H9 (cell line): ENCODE measurements around the gene CAMTA1. TPM values are rescaled to one million over a fixed set of nuclear protein-coding genes. Genes with fewer than 3 reads are reported as not detected.

Experiments used
- DNase-seq: peaks from one replicate; pipeline ENCODE4 v3.0.0-alpha.2; 2017
- H2AFZ ChIP-seq: one replicate; pipeline ENCODE4 v1.6.1; 2013; ENCODE audit warnings: mild to moderate bottlenecking, low read length, control low read depth, moderate library complexity
- H2AK5ac ChIP-seq: 2 replicates; pipeline ENCODE4 v1.6.1; 2013; ENCODE audit warnings: low read length, control low read depth, mixed read lengths; ENCODE audit not compliant: insufficient read length
- H2BK120ac ChIP-seq: one replicate; pipeline ENCODE4 v1.6.1; 2013; ENCODE audit warnings: low read depth, mild to moderate bottlenecking, low read length, control low read depth, inconsistent platforms; ENCODE audit not compliant: poor library complexity, severe bottlenecking
- H2BK12ac ChIP-seq: 2 replicates; pipeline ENCODE4 v1.6.1; 2013; ENCODE audit warnings: low read length, control low read depth, mixed read lengths, low read depth; ENCODE audit not compliant: insufficient read length
- H2BK15ac ChIP-seq: 2 replicates; pipeline ENCODE4 v1.6.1; 2013; ENCODE audit warnings: low read depth, low read length, control low read depth
- H2BK20ac ChIP-seq: one replicate; pipeline ENCODE4 v1.6.1; 2013; ENCODE audit warnings: low read depth, mild to moderate bottlenecking, low read length, control low read depth, inconsistent platforms; ENCODE audit not compliant: poor library complexity, severe bottlenecking
- H2BK5ac ChIP-seq: 2 replicates; pipeline ENCODE4 v1.6.1; 2013; ENCODE audit warnings: low read length, control low read depth, mixed read lengths; ENCODE audit not compliant: insufficient read length
- H3K14ac ChIP-seq: 2 replicates; pipeline ENCODE4 v1.6.1; 2013; ENCODE audit warnings: low read length, control low read depth; ENCODE audit not compliant: insufficient read depth
- H3K18ac ChIP-seq: 2 replicates; pipeline ENCODE4 v1.6.1; 2013; ENCODE audit warnings: low read depth, mild to moderate bottlenecking, mixed read lengths, low read length, control low read depth; ENCODE audit not compliant: insufficient read length
- H3K23ac ChIP-seq: 2 replicates; pipeline ENCODE4 v1.6.1; 2013; ENCODE audit warnings: low read length, control low read depth, mixed read lengths, low read depth; ENCODE audit not compliant: insufficient read length
- H3K23me2 ChIP-seq: 2 replicates; pipeline ENCODE4 v1.6.1; 2013; ENCODE audit warnings: low read depth, mild to moderate bottlenecking, mixed read lengths, low read length, control low read depth; ENCODE audit not compliant: insufficient read length, poor library complexity, severe bottlenecking
- H3K27ac ChIP-seq: 2 replicates; pipeline ENCODE4 v1.5.1; 2013; ENCODE audit warnings: low read length, control low read depth, mixed read lengths, low read depth; ENCODE audit not compliant: insufficient read length
- H3K27me3 ChIP-seq: 2 replicates; pipeline ENCODE4 v1.6.1; 2013; ENCODE audit warnings: low read length, control low read depth, inconsistent platforms; ENCODE audit not compliant: insufficient read depth
- H3K4ac ChIP-seq: 2 replicates; pipeline ENCODE4 v1.6.1; 2013; ENCODE audit warnings: low read depth, mild to moderate bottlenecking, control low read depth, inconsistent platforms, low read length, moderate library complexity
- H3K4me1 ChIP-seq: 2 replicates; pipeline ENCODE4 v1.6.1; 2013; ENCODE audit warnings: low read length, control low read depth, inconsistent platforms; ENCODE audit not compliant: insufficient read depth
- H3K4me2 ChIP-seq: 2 replicates; pipeline ENCODE4 v1.6.1; 2013; ENCODE audit warnings: low read length, control low read depth, mixed read lengths; ENCODE audit not compliant: insufficient read length, insufficient read depth
- H3K56ac ChIP-seq: 2 replicates; pipeline ENCODE4 v1.6.1; 2013; ENCODE audit warnings: low read depth, mild to moderate bottlenecking, mixed read lengths, low read length, control low read depth; ENCODE audit not compliant: insufficient read length
- H3K79me1 ChIP-seq: 2 replicates; pipeline ENCODE4 v1.6.1; 2013; ENCODE audit warnings: low read depth, mild to moderate bottlenecking, moderate library complexity, low read length, control low read depth, inconsistent platforms; ENCODE audit not compliant: insufficient read depth, poor library complexity, severe bottlenecking
- H3K79me2 ChIP-seq: 2 replicates; pipeline ENCODE4 v1.6.1; 2013; ENCODE audit warnings: low read length, control low read depth, inconsistent platforms; ENCODE audit not compliant: insufficient read depth
- H3K9ac ChIP-seq: 2 replicates; pipeline ENCODE4 v1.6.1; 2013; ENCODE audit warnings: low read length, control low read depth, mixed read lengths; ENCODE audit not compliant: insufficient read length; ENCODE audit errors: extremely low read depth
- H3K9me3 ChIP-seq: one replicate; pipeline ENCODE4 v1.6.1; 2013; ENCODE audit warnings: low read depth, low read length, inconsistent platforms; ENCODE audit not compliant: control insufficient read depth
- H3T11ph ChIP-seq: one replicate; pipeline ENCODE4 v1.6.1; 2013; ENCODE audit warnings: mild to moderate bottlenecking, low read length, control low read depth, inconsistent platforms
- H4K20me1 ChIP-seq: one replicate; pipeline ENCODE4 v1.6.1; 2013; ENCODE audit not compliant: control insufficient read depth, insufficient read length, insufficient read depth
- H4K5ac ChIP-seq: 2 replicates; pipeline ENCODE4 v1.6.1; 2013; ENCODE audit warnings: low read depth, mild to moderate bottlenecking, mixed read lengths, low read length, control low read depth; ENCODE audit not compliant: insufficient read length
- H4K8ac ChIP-seq: replicated peaks from 2 replicates; pipeline ENCODE4 v1.6.1; 2013; ENCODE audit warnings: low read length, control low read depth, mixed read lengths, low read depth; ENCODE audit not compliant: insufficient read length
- H4K91ac ChIP-seq: 2 replicates; pipeline ENCODE4 v1.6.1; 2013; ENCODE audit warnings: low read depth, mild to moderate bottlenecking, moderate library complexity, mixed read lengths, low read length, control low read depth; ENCODE audit not compliant: insufficient read length
- H3K27ac Mint-ChIP-seq, 3 experiments: 2 replicates in 2 of 3; 3 replicates in 1 of 3; pipeline ENCODE4 v1.8.0; 2020 to 2021; ENCODE audit warnings: mixed read lengths in 3 of 3, mild to moderate bottlenecking in 1 of 3, moderate library complexity in 1 of 3
- H3K27me3 Mint-ChIP-seq: 2 replicates; pipeline ENCODE4 v1.8.0; 2021; ENCODE audit warnings: low read depth, mild to moderate bottlenecking, moderate library complexity, mixed read lengths
- H3K36me3 Mint-ChIP-seq, 3 experiments: 2 replicates in 2 of 3; 3 replicates in 1 of 3; pipeline ENCODE4 v1.8.0; 2020 to 2021; ENCODE audit warnings: low read depth in 3 of 3, mixed read lengths in 3 of 3; ENCODE audit not compliant: insufficient read depth in 1 of 3
- H3K4me1 Mint-ChIP-seq, 2 experiments: 2 replicates each; pipeline ENCODE4 v1.8.0; 2020; ENCODE audit warnings: mixed read lengths in 2 of 2
- H3K4me3 Mint-ChIP-seq, 2 experiments: 2 replicates in 1 of 2; 3 replicates in 1 of 2; pipeline ENCODE4 v1.8.0; 2020 to 2021; ENCODE audit warnings: mild to moderate bottlenecking in 2 of 2, mixed read lengths in 2 of 2, moderate library complexity in 1 of 2
- H3K9me3 Mint-ChIP-seq, 2 experiments: 2 replicates in 1 of 2; 3 replicates in 1 of 2; pipeline ENCODE4 v1.8.0; 2020; ENCODE audit warnings: mild to moderate bottlenecking in 2 of 2, mixed read lengths in 2 of 2, moderate library complexity in 1 of 2
- CTCF ChIP-seq: fragments of 200-600 bp; sonication (generic); conservative IDR thresholded peaks from 3 replicates; pipeline ENCODE4 v1.8.0; 2021; ENCODE audit warnings: antibody characterized with exemption, mild to moderate bottlenecking
- WGBS: extraction: QIAGEN DNeasy Blood & Tissue Kit; methylation state at CpG from one replicate; pipeline ENCODE4 v1.1.7; 2013; ENCODE audit warnings: missing lambda C conversion rate, low lambda C conversion rate, mixed read lengths; ENCODE audit not compliant: insufficient read length; ENCODE audit errors: extremely low coverage; 5-methylcytosine and 5-hydroxymethylcytosine counted together
- total RNA-seq: library from RNA; stranded (reverse); gene quantifications from 2 replicates; pipeline ENCODE4 v1.2.1, GENCODE V29; 2021

The CAMTA1 gene
- total RNA-seq, 1 experiment from 2014 or later, result 115 TPM

GRCh38 chr1:6870086-6870485, 84.8 kb downstream of the CAMTA1 start:
- H3K4me2 ChIP-seq, result no peak overlapping the region
- peaks cover 3% of the 10 kb centered on the region for H3K79me1 ChIP-seq
- H2BK5ac ChIP-seq, result no peak overlapping the region
- no peak overlapping the region for H3K9ac ChIP-seq
- Mint-ChIP-seq H3K4me1 (peaks cover 57 to 62% of the 10 kb centered on the region in 2 experiments), H3K27me3 (no peaks in the 10 kb centered on the region), H3K4me3 (no peak overlapping the region), H3K36me3 (peaks cover 0 to 4% (median under 1%) of the 10 kb centered on the region in 3 experiments; a peak in 4 of 7 replicates), H3K27ac (peak overlapping the region in 1 of 3 experiments; percentile 48; a peak in 1 of 7 replicates), H3K9me3 (no peaks in the 10 kb centered on the region)
- no peaks in the 10 kb centered on the region for H3K27me3 ChIP-seq
- no peak overlapping the region for H2AK5ac ChIP-seq
- H3K9me3 ChIP-seq, result no peaks in the 10 kb centered on the region
- H2BK20ac ChIP-seq, result no peak overlapping the region
- H3K4ac ChIP-seq, result no peak overlapping the region
- DNase-seq, result no peak
- H4K91ac ChIP-seq, result no peak overlapping the region
- no peak overlapping the region for H3K18ac ChIP-seq
- H3K23me2 ChIP-seq, result no peaks in the 10 kb centered on the region
- H3K4me1 ChIP-seq, result peaks cover 8% of the 10 kb centered on the region; the same call in 1 of the 2 replicates
- H2AFZ ChIP-seq, result no peak overlapping the region
- no peak overlapping the region for H2BK15ac ChIP-seq
- H4K20me1 ChIP-seq, result no peaks in the 10 kb centered on the region
- TF ChIP-seq CTCF, result no peak
- H3T11ph ChIP-seq, result no peak overlapping the region
- no peaks in the 10 kb centered on the region; the same call in 1 of the 2 replicates for H3K79me2 ChIP-seq
- WGBS, result no CpG with 5 or more reads among the region's 6 CpGs
- no peak overlapping the region for H3K27ac ChIP-seq
- H2BK12ac ChIP-seq, result no peak overlapping the region
- no peak overlapping the region for H3K56ac ChIP-seq
- no peak overlapping the region for H4K8ac ChIP-seq
- no peak overlapping the region for H3K23ac ChIP-seq
- H4K5ac ChIP-seq, result no peak overlapping the region
- no peak overlapping the region for H3K14ac ChIP-seq
- no peak overlapping the region for H2BK120ac ChIP-seq
